ENCODE measurements around the gene BCL7C.

The BCL7C gene

DNA sequence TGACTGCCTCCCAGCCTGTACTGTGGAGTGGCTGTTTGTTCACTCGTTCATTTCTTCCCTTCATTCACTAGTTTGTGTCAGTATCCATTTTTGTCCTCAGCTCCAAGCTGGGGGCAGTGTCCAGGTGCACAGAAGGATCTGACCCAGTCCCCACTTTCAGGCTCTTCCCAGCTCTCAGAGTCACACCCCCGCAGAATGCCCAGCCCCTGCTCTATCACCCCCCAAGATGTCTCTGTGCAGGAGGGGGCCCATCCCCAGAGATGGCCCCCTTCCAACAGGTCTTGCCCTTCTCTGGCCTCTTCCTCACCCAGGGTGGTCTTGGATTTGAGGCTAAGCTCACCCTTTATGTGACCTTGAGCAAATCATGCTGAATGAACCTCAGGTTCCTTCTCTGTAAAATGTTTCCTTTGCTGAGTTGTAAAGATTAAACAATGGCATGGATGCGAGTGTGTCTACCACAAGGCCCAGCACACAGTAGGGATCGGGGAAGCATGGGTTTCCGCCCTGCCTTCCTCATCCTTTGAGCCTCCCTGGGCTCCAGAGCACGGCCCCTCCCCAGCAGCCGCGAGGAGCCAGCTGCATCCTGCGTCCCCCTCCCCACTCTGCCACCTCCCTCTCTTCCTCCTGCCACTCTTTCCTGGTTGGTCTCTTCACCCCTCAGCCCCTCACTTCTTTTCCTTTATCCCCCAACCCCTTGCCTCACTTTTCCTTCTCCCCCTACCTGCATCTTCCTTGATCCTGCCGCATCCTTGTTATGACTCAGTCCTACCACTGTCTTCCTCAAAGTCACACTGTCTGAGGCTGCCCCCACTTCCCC, 32.3 kb upstream of the BCL7C start:
- no peak for DNase-seq (ENCODE audit: low read depth)
- H3K4me3 ChIP-seq (ENCODE audit: low read depth, low read length): no peak overlapping the region
- in situ Hi-C loops (cut with HindIII; ENCODE audit: low sequenced_read_pairs): loop anchor here (25.0 kb wide), 1 partner anchor 136 kb away; the partner anchor contains the start of genes ZNF646 and ZNF668
- TF ChIP-seq CTCF (IDR thresholded peaks at IDR 0.05; ENCODE audit: low read depth, low read length, missing control alignments): no peak

DNA sequence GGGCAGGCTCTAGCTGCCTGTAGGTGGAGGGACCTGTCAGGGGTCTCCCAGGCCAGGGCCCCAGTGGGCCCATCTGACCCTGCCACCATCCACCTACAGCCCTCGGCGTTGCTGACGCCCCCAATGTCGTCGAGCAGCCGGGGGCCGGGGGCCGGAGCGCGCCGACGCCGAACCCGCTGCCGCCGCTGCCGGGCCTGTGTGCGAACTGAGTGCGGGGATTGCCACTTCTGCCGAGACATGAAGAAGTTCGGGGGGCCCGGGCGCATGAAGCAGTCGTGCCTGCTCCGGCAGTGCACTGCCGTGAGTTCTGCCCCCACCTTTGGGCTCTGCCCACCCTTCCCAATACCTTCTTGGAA, 31.7 kb upstream of the BCL7C start:
- in situ Hi-C loops (cut with HindIII; ENCODE audit: low sequenced_read_pairs): loop anchor here (25.0 kb wide), 1 partner anchor 137 kb away; the partner anchor contains the start of genes ZNF646 and ZNF668
- DNase-seq (ENCODE audit: low read depth): no peak
- TF ChIP-seq CTCF (IDR thresholded peaks at IDR 0.05; ENCODE audit: low read depth, low read length, missing control alignments): no peak
- H3K4me3 ChIP-seq (ENCODE audit: low read depth, low read length): no peak overlapping the region

DNA sequence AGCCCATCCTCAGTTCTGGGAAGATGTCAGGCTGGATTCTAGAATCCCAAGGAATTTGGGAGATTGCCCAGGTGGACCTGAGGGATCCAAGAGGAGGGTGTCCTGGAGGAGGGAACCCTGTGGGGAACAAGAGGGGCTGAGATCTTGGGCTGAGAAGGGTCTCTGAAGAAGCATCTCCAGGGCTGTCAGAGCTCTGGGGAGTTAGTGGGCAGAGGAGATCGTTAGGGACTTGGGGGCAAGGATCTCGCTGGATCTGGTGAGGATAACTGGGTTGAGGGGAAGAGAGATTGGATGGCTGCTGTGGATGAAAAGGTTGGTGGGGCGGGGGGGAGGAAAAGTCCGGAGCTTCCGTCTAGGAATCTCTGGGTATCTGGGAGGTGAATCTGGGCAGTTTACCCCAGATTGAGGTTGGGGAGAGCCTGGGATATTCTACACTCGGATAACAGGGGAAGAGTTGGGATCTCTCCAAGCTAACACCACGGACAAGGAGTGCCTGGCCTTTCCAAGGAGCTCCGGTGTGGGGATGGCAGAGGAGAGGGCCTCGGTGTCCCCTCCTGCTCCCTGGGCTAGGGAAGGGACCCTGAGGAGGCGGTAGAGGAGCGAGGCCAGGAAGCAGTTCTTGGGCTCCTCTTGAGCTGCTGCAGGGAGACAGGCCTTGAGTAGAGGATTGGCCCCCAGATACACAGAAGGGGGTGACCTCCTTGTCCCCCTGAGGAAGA, 31.2 kb upstream of the BCL7C start:
- in situ Hi-C loops (cut with HindIII; ENCODE audit: low sequenced_read_pairs): loop anchor here (25.0 kb wide), 1 partner anchor 137 kb away; the partner anchor contains the start of genes ZNF646 and ZNF668
- peak overlapping the region; percentile 62 for H3K4me3 ChIP-seq (ENCODE audit: low read depth, low read length)
- no peak for DNase-seq (ENCODE audit: low read depth)
- no peak for TF ChIP-seq CTCF (IDR thresholded peaks at IDR 0.05; ENCODE audit: low read depth, low read length, missing control alignments)

- no peak for DNase-seq (ENCODE audit: low read depth)
- TF ChIP-seq CTCF (IDR thresholded peaks at IDR 0.05; ENCODE audit: low read depth, low read length, missing control alignments): no peak
- in situ Hi-C loops (cut with HindIII; ENCODE audit: low sequenced_read_pairs): no loop called here
- H3K4me3 ChIP-seq (ENCODE audit: low read depth, low read length): peak overlapping the region; percentile 62
These were observed 30.4 kb upstream of the BCL7C start for GRCh38 chr16:30924076-30924912.

DNA sequence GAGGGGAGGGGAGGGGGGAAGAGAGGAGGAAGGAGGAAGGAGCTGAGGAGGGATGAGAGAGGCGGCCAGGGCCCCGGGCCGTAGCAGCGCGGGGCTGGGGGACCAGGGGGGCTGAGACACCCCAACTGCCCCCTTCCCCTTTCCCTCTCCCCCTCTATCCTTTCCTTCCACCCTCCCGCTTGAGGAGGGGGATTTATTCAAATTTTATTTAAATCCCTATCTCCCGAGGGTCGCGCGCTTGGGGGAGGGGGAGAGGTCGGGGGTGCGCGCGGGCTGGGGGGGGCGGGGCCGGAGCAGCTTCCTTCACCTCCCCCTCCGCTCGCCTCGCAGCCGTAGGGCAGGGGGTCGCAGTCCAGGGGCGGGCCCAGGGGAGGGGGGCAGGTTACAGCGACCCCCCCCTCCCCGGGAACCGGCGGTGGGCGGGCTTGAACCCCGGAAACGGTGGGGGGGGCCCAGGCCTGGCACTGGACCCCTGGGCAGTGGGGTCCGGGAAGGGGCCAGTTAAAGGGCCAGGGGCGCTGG, 29.7 kb upstream of the BCL7C start, which contains the start of gene FBXL19:
FBXL19 (plus strand) TSS at position 19 of the 522 bp plus-strand sequence. CDS start 2,183 bp downstream, outside the sequence.
- no peak for DNase-seq (ENCODE audit: low read depth)
- in situ Hi-C loops (cut with HindIII; ENCODE audit: low sequenced_read_pairs): no loop called here
- H3K4me3 ChIP-seq (ENCODE audit: low read depth, low read length): peak within 1 kb of the TSS; percentile 62
- TF ChIP-seq CTCF (IDR thresholded peaks at IDR 0.05; ENCODE audit: low read depth, low read length, missing control alignments): no peak
